Measurements from ENCODE around the gene CYRIA.

DNA sequence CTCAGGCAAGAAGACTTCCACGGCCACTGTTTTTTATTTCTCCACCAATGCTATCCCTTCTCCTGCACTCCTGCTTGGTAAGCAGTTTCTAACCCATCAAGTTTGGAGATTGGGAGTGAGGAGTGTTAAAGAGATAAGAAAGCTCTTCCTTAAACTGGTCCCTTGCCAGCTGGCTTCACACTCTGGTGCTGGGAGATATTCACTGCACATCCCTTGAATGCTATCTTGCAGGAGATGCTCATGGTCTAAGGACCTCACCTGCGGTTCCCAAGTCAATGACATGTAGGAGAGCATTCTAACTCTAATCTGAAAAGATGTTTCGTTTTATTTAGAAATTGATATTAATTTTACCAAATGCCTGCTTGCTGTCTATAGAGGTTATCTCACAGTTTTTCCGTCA is 28.2 kb upstream of the CYRIA start:
- TF ChIP-seq RAD21 (IDR thresholded peaks at IDR 0.05) (no peak), FOXA1 (IDR thresholded peaks at IDR 0.05) (no peak), CTCF (IDR thresholded peaks at IDR 0.05; ENCODE audit: low read depth, low read length, missing input control) (no peak), SP1 (IDR thresholded peaks at IDR 0.05) (no peak)
- TF ChIP-seq, protein P1, sequence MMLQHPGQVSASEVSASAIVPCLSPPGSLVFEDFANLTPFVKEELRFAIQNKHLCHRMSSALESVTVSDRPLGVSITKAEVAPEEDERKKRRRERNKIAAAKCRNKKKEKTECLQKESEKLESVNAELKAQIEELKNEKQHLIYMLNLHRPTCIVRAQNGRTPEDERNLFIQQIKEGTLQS (IDR thresholded peaks at IDR 0.05), result no peak
- TF ChIP-seq, protein P2, sequence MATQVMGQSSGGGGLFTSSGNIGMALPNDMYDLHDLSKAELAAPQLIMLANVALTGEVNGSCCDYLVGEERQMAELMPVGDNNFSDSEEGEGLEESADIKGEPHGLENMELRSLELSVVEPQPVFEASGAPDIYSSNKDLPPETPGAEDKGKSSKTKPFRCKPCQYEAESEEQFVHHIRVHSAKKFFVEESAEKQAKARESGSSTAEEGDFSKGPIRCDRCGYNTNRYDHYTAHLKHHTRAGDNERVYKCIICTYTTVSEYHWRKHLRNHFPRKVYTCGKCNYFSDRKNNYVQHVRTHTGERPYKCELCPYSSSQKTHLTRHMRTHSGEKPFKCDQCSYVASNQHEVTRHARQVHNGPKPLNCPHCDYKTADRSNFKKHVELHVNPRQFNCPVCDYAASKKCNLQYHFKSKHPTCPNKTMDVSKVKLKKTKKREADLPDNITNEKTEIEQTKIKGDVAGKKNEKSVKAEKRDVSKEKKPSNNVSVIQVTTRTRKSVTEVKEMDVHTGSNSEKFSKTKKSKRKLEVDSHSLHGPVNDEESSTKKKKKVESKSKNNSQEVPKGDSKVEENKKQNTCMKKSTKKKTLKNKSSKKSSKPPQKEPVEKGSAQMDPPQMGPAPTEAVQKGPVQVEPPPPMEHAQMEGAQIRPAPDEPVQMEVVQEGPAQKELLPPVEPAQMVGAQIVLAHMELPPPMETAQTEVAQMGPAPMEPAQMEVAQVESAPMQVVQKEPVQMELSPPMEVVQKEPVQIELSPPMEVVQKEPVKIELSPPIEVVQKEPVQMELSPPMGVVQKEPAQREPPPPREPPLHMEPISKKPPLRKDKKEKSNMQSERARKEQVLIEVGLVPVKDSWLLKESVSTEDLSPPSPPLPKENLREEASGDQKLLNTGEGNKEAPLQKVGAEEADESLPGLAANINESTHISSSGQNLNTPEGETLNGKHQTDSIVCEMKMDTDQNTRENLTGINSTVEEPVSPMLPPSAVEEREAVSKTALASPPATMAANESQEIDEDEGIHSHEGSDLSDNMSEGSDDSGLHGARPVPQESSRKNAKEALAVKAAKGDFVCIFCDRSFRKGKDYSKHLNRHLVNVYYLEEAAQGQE (IDR thresholded peaks at IDR 0.05), result no peak

Measured in liver (tissue), 3 donors.